ENCODE measurements around the gene MLPH.
"Not testable (repeated sequence)": the region's sequence is repeated elsewhere in the genome, so short reads cannot be mapped to it uniquely, and the experiment has no call there.

Gene MLPH

DNA sequence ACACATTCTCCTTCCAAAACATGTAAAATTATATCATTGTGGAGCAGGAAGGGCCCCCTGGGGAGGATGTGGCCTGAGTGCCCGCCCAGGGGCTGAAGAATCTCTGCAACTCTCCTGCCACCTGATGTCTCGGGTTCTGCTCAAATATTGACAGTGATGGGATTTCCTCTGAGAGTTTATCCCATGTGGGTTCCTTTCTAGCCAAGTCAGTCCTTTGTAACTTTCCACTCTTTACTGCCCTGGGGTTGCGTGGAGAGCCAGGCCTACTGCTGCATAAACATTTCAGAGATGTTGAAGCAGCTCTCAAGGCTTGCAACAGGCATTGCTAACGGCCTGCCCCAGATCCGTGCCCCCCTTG, 107.4 kb downstream of the MLPH start:
- DNase-seq (ENCODE audit: low read depth), result no peak
- TF ChIP-seq CTCF (IDR thresholded peaks at IDR 0.05; ENCODE audit: low read length, missing control alignments), result no peak
- no peak overlapping the region for H3K4me3 ChIP-seq (replicated peaks; ENCODE audit: low read depth, low read length)

DNA sequence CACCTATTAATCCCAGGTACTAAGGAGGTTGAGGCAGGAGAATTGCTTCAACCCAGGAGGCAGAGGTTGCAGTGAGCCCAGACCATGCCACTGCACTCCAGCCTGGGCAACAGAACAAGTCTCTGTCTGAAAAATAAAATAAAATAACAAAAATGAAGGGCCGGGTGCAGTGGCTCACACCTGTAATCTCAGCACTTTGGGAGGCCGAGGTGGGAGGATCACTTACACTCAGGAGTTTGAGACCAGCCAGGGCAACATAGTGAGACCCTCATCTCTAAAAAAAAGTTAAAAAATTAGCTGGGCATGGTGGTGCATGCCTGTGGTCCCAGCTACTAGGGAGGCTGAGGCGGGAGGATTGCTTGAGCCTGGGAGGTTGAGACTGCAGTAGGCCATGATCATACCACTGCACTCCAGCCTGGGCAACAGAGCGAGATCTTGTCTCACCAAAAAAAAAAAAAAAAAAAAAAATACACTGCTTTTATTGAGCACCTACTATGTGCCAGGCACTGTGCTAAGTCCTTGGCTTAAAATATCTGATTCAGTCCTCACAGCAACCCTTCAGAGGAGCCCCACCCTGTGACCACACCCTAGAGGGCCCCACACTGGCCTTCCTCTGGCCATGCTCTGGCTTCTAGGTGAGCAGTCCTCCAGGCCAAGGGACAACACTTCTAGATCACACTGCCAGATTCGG, 108.9 kb downstream of the MLPH start:
- not testable (repeated sequence) for H3K4me3 ChIP-seq (replicated peaks; ENCODE audit: low read depth, low read length); DNase-seq (ENCODE audit: low read depth)

DNA sequence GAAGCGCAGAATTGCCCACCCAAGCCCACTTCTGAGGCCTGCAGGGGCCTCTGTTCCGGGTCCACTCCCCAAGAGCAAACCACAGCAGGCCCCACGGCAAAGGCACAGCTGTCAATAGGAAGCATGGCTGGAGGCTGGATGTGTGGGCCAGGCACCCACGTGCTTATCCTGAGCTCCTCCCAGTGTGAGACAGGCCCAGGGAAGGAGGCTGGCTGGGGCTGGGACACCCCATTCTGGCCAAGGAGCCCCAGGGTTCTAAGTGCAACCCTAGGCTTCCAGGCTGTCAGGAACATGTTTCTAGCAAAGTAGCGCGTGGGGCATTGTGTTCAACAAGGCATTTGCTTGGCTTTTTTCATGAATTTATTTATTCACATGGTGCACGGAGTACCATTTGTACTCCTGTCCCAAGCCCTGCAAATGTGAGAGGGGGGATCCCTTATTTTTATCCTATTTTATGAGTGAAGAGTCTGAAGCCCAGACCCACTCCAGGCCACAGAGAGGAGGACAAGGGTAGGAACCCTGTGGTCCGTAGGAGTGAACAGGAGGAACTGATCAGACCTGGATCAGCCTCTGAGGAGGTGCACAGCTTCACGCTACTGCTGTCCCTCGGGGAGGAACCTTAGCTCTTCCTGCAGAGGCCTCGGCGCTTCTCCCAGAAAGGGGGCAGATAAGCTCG, 109.6 kb downstream of the MLPH start:
- no peak for TF ChIP-seq CTCF (IDR thresholded peaks at IDR 0.05; ENCODE audit: low read length, missing control alignments)
- H3K4me3 ChIP-seq (replicated peaks; ENCODE audit: low read depth, low read length), result no peak overlapping the region
- no peak for DNase-seq (ENCODE audit: low read depth)

- no peak for TF ChIP-seq CTCF (IDR thresholded peaks at IDR 0.05; ENCODE audit: low read length, missing control alignments)
- DNase-seq (ENCODE audit: low read depth), result no peak
- H3K4me3 ChIP-seq (replicated peaks; ENCODE audit: low read depth, low read length), result no peak overlapping the region
These were observed 110.4 kb downstream of the MLPH start for GRCh38 chr2:237597196-237598145.

- H3K4me3 ChIP-seq (replicated peaks; ENCODE audit: low read depth, low read length), result no peak overlapping the region
- TF ChIP-seq CTCF (IDR thresholded peaks at IDR 0.05; ENCODE audit: low read length, missing control alignments), result no peak
- DNase-seq (ENCODE audit: low read depth), result no peak
These were observed 111.6 kb downstream of the MLPH start for GRCh38 chr2:237598468-237599208.

DNA sequence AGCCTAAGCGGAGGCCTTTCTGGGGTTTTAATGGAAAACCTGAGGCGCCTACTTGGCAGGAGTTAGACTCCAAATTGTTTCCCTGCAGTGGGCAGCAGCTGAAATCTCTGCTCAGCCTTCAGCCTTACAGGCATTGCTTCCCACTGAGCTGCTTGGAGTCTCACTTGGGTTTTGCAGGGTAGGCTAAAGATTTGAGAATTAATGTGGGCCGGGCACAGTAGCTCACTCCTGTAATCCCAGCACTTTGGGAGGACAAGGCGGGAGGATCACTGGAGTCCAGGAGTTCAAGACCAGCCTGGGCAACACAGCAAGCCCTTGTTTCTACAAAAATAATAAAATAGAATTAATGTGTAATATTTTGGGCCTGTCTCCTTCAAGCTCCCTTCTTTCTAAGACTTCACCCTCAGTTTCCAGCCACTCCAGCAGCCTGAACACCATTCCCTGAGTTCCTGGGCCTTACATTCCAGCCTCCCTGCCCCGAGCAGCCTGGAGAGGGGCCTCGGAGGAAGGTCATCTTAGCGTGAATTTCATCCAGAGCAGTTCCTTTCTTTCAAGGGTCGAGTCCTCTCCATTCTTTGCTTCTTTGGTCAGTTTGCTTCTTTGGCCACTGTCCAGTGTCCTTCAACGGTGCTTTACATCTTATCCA, 112.5 kb downstream of the MLPH start:
- H3K4me3 ChIP-seq (replicated peaks; ENCODE audit: low read depth, low read length), result no peak overlapping the region
- DNase-seq (ENCODE audit: low read depth), result no peak
- no peak for TF ChIP-seq CTCF (IDR thresholded peaks at IDR 0.05; ENCODE audit: low read length, missing control alignments)

Measured in fibroblast of pulmonary artery (primary cell).